ENCODE data around the gene RNLS.

Gene RNLS

GRCh38 chr10:88238615-88238914 is 344.6 kb downstream of the RNLS start:
- H3K4me3 ChIP-seq (ENCODE audit: low read depth, low read length) = no peak overlapping the region
- no peak for TF ChIP-seq CTCF (IDR thresholded peaks at IDR 0.05; ENCODE audit: borderline replicate concordance, insufficient read depth, low read depth, low read length)

- TF ChIP-seq CTCF (IDR thresholded peaks at IDR 0.05; ENCODE audit: borderline replicate concordance, insufficient read depth, low read depth, low read length) = no peak
- no peak overlapping the region for H3K4me3 ChIP-seq (ENCODE audit: low read depth, low read length)
These were observed 345.1 kb downstream of the RNLS start for GRCh38 chr10:88237896-88238614.

- TF ChIP-seq CTCF (IDR thresholded peaks at IDR 0.05; ENCODE audit: borderline replicate concordance, insufficient read depth, low read depth, low read length) = no peak
- no peak overlapping the region for H3K4me3 ChIP-seq (ENCODE audit: low read depth, low read length)
These were observed 346.9 kb downstream of the RNLS start for GRCh38 chr10:88236121-88236743.

- TF ChIP-seq CTCF (IDR thresholded peaks at IDR 0.05; ENCODE audit: borderline replicate concordance, insufficient read depth, low read depth, low read length) = no peak
- H3K4me3 ChIP-seq (ENCODE audit: low read depth, low read length) = no peak overlapping the region
These were observed 348.8 kb downstream of the RNLS start for GRCh38 chr10:88234297-88234696.

- TF ChIP-seq CTCF (IDR thresholded peaks at IDR 0.05; ENCODE audit: borderline replicate concordance, insufficient read depth, low read depth, low read length) = no peak
These were observed 349.2 kb downstream of the RNLS start for GRCh38 chr10:88233870-88234269.

GRCh38 chr10:88232983-88233543 is 350.1 kb downstream of the RNLS start:
- H3K4me3 ChIP-seq (ENCODE audit: low read depth, low read length) = no peak overlapping the region
- TF ChIP-seq CTCF (IDR thresholded peaks at IDR 0.05; ENCODE audit: borderline replicate concordance, insufficient read depth, low read depth, low read length) = no peak

More at GRCh38 chr10:88233870-88234269, 349.2 kb downstream of the RNLS start:
- no peak overlapping the region for H3K4me3 ChIP-seq (ENCODE audit: low read depth, low read length)
